Loucy (cell line): ENCODE results near the gene SPATC1L.

Experiments used
- CTCF ChIP-seq: fragments of 200-600 bp; sonication (generic); conservative IDR thresholded peaks from 2 replicates; pipeline ENCODE4 v1.5.1; 2014; ENCODE audit warnings: mild to moderate bottlenecking, antibody characterized with exemption, low read length
- EZH2phosphoT487 ChIP-seq: fragments of 200-600 bp; IDR thresholded peaks from 2 replicates; pipeline ENCODE4 v1.6.1; 2018; ENCODE audit warnings: antibody characterized with exemption, mild to moderate bottlenecking, moderate library complexity, borderline replicate concordance

GRCh38 chr21:46146856-46147255, 37.4 kb downstream of the SPATC1L start:
- TF ChIP-seq CTCF (no peak), EZH2phosphoT487 (no peak)
